DOHH2 (cell line): Measurements from ENCODE around the gene SNX24.

Source experiments
- H3F3A ChIP-seq: fragments of 200-600 bp; sonication (generic), shearing (Covaris generic); 2 replicates; pipeline ENCODE4 v1.6.0; 2016; ENCODE audit warnings: antibody characterized with exemption, mild to moderate bottlenecking; ENCODE audit not compliant: control insufficient read depth, insufficient read depth
- H3K27ac ChIP-seq: fragments of 200-600 bp; sonication (generic); 2 replicates; pipeline ENCODE4 v1.5.1; 2014; ENCODE audit warnings: low read depth, mild to moderate bottlenecking, low read length, moderate library complexity
- H3K27me3 ChIP-seq: fragments of 200-600 bp; sonication (generic); 2 replicates; pipeline ENCODE4 v1.6.1; 2014; ENCODE audit warnings: mild to moderate bottlenecking, low read length, mixed read lengths; ENCODE audit not compliant: control insufficient read depth
- H3K36me3 ChIP-seq: fragments of 200-600 bp; sonication (generic); 2 replicates; pipeline ENCODE4 v1.6.1; 2014; ENCODE audit warnings: mild to moderate bottlenecking, low read length, moderate library complexity, mixed read lengths; ENCODE audit not compliant: control insufficient read depth
- H3K4me1 ChIP-seq: fragments of 200-600 bp; sonication (generic); 2 replicates; pipeline ENCODE4 v1.6.1; 2014; ENCODE audit warnings: mild to moderate bottlenecking, low read length, mixed read lengths; ENCODE audit not compliant: control insufficient read depth
- H3K4me2 ChIP-seq: fragments of 200-600 bp; sonication (generic); 2 replicates; pipeline ENCODE4 v1.6.0; 2014; ENCODE audit warnings: mild to moderate bottlenecking, low read length, moderate library complexity
- H3K4me3 ChIP-seq: fragments of 200-600 bp; sonication (generic); 2 replicates; pipeline ENCODE4 v1.5.1; 2014; ENCODE audit warnings: mild to moderate bottlenecking, low read length, mixed read lengths
- H3K79me2 ChIP-seq: fragments of 200-600 bp; sonication (generic); 2 replicates; pipeline ENCODE4 v1.6.1; 2014; ENCODE audit warnings: mild to moderate bottlenecking, low read length, mixed read lengths; ENCODE audit not compliant: control insufficient read depth
- H3K9me2 ChIP-seq: fragments of 200-600 bp; sonication (generic); replicated peaks from 2 replicates; pipeline ENCODE4 v1.6.1; 2014; ENCODE audit warnings: mild to moderate bottlenecking, low read length, mixed read lengths; ENCODE audit not compliant: control insufficient read depth
- H3K9me3 ChIP-seq: fragments of 200-600 bp; sonication (generic); 2 replicates; pipeline ENCODE4 v1.6.1; 2014; ENCODE audit warnings: antibody characterized with exemption, low read length, mixed read lengths; ENCODE audit not compliant: control insufficient read depth, insufficient read depth
- H4K20me1 ChIP-seq: fragments of 200-600 bp; sonication (generic); 2 replicates; pipeline ENCODE4 v1.6.0; 2014; ENCODE audit warnings: low read depth, mild to moderate bottlenecking, antibody characterized with exemption, low read length, moderate library complexity; ENCODE audit not compliant: control insufficient read depth, insufficient read depth
- EZH2phosphoT487 ChIP-seq: fragments of 200-600 bp; sonication (generic); IDR thresholded peaks from 2 replicates; pipeline ENCODE4 v1.6.1; 2017; ENCODE audit warnings: borderline replicate concordance, mild to moderate bottlenecking, antibody characterized with exemption, low read length, moderate library complexity, mixed read lengths
- TF ChIP-seq, protein P1 (sequence below): fragments of 200-600 bp; sonication (generic); IDR thresholded peaks from one replicate; pipeline ENCODE4 v1.5.1; 2014; ENCODE audit warnings: antibody characterized with exemption, mild to moderate bottlenecking, low read depth, low read length; ENCODE audit not compliant: poor library complexity, severe bottlenecking

Gene SNX24

GRCh38 chr5:122929980-122930379 is 84.6 kb downstream of the SNX24 start:
- no peak overlapping the region for H3K4me3 ChIP-seq
- H3K4me2 ChIP-seq: no peak overlapping the region
- no peaks in the 10 kb centered on the region for H3K36me3 ChIP-seq
- H3K9me2 ChIP-seq: no peaks in the 10 kb centered on the region
- H3K79me2 ChIP-seq: no peaks in the 10 kb centered on the region
- H3K9me3 ChIP-seq: no peaks in the 10 kb centered on the region
- H3K27ac ChIP-seq: no peak overlapping the region
- H3K4me1 ChIP-seq: no peaks in the 10 kb centered on the region
- H3K27me3 ChIP-seq: no peaks in the 10 kb centered on the region
- TF ChIP-seq EZH2phosphoT487: no peak
- no peaks in the 10 kb centered on the region for H3F3A ChIP-seq
- H4K20me1 ChIP-seq: no peaks in the 10 kb centered on the region

DNA sequence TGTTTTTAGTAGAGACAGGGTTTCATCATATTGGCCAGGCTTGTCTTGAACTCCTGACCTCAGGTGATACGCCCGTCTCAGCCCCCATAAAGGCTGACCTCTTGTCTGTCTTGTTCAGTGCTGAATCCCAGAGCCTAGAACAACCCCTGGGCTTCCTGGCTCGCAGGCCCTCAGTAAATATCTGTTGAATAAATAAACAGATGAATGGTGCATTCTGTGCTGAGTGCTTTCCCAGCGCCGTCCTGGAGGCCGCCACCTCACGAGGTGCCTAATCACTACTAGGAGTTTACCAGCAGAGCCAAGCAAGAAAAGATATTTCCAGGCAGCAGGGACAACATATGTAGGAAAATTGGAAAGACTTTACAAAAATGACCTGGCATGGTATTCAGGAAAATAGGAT is 88.5 kb downstream of the SNX24 start:
- Histone ChIP-seq H3K27ac (no peak overlapping the region), H4K20me1 (no peaks in the 10 kb centered on the region), H3K79me2 (no peaks in the 10 kb centered on the region), H3K27me3 (peaks cover 7% of the 10 kb centered on the region), H3F3A (no peaks in the 10 kb centered on the region), H3K4me1 (no peaks in the 10 kb centered on the region), H3K9me2 (no peaks in the 10 kb centered on the region), H3K4me2 (no peak overlapping the region), H3K9me3 (no peaks in the 10 kb centered on the region), H3K4me3 (no peak overlapping the region), H3K36me3 (no peaks in the 10 kb centered on the region)
- TF ChIP-seq, protein P1, sequence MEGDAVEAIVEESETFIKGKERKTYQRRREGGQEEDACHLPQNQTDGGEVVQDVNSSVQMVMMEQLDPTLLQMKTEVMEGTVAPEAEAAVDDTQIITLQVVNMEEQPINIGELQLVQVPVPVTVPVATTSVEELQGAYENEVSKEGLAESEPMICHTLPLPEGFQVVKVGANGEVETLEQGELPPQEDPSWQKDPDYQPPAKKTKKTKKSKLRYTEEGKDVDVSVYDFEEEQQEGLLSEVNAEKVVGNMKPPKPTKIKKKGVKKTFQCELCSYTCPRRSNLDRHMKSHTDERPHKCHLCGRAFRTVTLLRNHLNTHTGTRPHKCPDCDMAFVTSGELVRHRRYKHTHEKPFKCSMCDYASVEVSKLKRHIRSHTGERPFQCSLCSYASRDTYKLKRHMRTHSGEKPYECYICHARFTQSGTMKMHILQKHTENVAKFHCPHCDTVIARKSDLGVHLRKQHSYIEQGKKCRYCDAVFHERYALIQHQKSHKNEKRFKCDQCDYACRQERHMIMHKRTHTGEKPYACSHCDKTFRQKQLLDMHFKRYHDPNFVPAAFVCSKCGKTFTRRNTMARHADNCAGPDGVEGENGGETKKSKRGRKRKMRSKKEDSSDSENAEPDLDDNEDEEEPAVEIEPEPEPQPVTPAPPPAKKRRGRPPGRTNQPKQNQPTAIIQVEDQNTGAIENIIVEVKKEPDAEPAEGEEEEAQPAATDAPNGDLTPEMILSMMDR: no peak
- no peak for TF ChIP-seq EZH2phosphoT487

- Histone ChIP-seq H3K79me2 (no peaks in the 10 kb centered on the region), H3F3A (no peaks in the 10 kb centered on the region), H3K9me2 (no peaks in the 10 kb centered on the region), H3K27ac (no peak overlapping the region), H3K36me3 (no peaks in the 10 kb centered on the region), H3K4me2 (no peak overlapping the region), H3K27me3 (peaks cover 7% of the 10 kb centered on the region), H4K20me1 (no peaks in the 10 kb centered on the region), H3K4me3 (no peak overlapping the region), H3K9me3 (no peaks in the 10 kb centered on the region), H3K4me1 (no peaks in the 10 kb centered on the region)
- TF ChIP-seq, protein P1: no peak
- TF ChIP-seq EZH2phosphoT487: no peak
Measured at GRCh38 chr5:122936088-122936487, 90.7 kb downstream of the SNX24 start.

DNA sequence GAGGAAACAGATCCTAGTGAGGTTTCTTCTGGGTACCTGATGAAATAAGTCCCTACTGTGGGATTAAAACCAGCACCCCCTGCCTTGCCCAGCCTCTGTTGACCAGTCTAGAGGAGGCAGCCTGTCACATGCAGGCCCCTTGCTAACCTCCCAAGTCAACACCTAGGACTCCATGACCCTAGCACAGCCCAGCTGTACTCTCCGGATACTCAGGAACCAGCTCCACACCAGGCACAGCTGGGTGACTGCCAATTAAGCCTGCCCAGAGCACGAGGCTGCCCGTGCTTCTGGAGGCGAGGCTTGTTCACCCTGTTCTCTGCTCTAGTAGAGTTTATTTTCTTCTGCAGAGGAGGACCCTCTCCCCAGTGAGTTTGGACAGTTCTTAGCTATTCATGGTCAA is 92.5 kb downstream of the SNX24 start:
- Histone ChIP-seq H3K4me1 (no peaks in the 10 kb centered on the region), H3K4me3 (no peak overlapping the region), H3K4me2 (no peak overlapping the region), H3K27me3 (peaks cover 7% of the 10 kb centered on the region), H4K20me1 (no peaks in the 10 kb centered on the region), H3K9me2 (no peaks in the 10 kb centered on the region), H3K27ac (no peak overlapping the region), H3K9me3 (no peaks in the 10 kb centered on the region), H3K36me3 (no peaks in the 10 kb centered on the region), H3F3A (no peaks in the 10 kb centered on the region), H3K79me2 (no peaks in the 10 kb centered on the region)
- TF ChIP-seq, protein P1: no peak
- TF ChIP-seq EZH2phosphoT487: no peak
